ENCODE measurements around the gene CXCR2.

CXCR2 gene

DNA sequence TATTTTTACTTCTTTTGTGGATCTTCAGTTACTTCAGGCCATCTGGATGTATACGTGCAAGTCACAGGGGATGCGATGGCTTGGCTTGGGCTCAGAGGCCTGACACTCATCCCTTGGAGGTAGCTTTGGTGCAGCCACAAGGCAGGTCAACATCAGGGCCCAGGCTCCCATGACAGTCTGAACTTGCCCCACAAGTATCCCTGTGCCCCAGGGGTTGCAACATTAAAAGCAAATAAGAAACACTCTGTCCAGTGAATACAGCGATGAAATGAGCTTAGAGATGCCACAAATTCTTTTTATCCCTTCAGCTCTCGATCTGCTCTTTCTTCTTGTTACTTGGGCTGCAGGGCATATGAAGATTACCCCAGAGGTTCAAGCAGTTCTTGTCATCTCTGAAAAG is 54.0 kb downstream of the CXCR2 start:
- no peak for DNase-seq (ENCODE audit: low read depth, low spot score)
- H3K27ac ChIP-seq = no peak overlapping the region

DNA sequence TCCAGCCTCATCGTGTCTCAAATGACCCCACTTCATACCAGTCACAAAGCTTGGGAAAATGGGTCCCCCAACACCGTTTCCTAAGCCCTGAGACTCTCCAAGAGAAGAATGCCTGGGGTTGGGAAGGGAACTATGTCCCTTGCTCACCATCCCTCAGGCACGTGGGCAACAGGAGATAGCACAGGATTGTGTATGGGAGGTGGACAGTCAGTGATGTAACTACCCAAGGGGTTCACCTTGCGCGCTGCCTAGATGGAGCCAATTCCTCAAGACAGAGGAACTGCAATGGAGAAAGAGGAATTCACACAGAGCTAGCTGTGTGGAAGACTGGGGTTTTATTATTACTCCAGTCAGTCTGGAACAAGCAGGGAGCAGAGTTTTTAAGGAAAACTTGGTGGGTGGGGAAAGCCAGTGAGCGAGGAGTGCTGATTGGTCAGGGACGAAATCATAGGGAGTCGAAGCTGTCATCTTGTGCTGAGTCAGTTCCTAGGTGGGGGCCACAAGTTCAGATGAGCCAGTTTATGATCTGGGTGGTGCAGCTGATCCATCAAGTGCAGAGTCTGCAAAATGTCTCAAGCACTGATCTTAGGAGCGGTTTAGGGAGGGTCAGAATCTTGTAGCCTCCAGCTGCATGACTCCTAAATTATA is 54.8 kb downstream of the CXCR2 start:
- DNase-seq (ENCODE audit: low read depth, low spot score) = no peak
- H3K27ac ChIP-seq = no peak overlapping the region

DNA sequence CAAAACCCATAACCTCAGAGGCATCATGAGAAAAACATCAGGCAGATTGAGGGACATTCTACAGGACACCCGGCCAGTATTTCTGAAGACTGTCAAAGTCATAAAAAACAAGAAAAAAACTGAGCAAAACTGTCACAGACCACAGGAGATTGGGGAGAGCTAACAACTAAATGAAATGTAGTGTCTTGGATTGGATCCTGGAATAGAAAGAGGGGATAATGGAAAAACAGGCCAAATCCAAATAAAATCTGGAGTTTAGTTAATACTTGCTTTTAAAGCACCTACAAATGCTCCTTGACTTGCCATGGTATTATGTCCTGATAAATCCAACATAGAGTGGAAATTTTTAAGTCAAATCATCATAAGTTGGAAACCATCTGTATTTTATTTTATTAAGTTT is 58.5 kb downstream of the CXCR2 start:
- no peak overlapping the region for H3K27ac ChIP-seq
- no peak for DNase-seq (ENCODE audit: low read depth, low spot score)

DNA sequence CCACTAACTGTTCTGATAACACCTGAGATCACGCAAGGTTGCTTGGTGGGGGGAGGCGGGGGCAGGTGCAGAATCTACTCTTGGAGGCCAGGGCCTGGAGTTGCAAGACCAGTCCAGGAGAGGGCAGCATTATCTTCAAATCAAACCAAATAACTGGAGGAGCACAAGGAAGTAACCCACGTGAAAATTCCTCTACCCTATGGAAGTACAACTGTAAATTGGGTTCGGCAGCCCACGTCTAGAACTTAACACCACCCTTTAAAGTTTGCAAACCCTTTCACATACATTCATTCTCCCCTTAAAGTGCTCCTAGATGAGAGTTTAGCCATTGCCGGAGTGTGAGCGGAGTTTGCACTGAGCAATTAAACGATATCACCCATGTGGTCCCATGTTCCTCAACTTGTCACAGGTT is 60.5 kb downstream of the CXCR2 start:
- H3K27ac ChIP-seq = no peak overlapping the region
- DNase-seq (ENCODE audit: low read depth, low spot score) = peak; percentile 43
